AG08395 (cell line): ENCODE measurements around the gene KTN1.

Source experiments
- DNase-seq: peaks from one replicate; pipeline ENCODE4 v3.0.0; 2012; ENCODE audit warnings: mixed read lengths, low spot score

The KTN1 gene

DNA sequence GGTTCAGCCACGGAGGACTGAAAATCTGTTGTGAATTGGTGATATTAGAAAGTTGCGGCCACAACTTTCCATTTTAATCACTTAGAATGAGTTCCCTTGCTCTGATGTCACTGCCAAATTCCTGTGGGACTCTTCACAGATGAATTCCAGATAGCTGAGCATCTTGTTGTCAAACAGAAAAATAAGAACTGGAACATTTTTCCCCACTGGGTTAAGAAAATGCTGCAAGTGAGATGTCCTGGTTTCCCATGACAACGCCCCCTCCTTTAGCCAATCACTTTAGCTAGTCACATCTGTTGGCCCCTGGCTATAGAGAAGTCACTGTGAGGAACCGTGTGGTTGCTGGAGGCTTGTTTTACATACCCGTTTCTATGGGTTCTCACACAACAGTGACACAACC is 135.9 kb downstream of the KTN1 start:
- DNase-seq: peak; percentile 85

DNA sequence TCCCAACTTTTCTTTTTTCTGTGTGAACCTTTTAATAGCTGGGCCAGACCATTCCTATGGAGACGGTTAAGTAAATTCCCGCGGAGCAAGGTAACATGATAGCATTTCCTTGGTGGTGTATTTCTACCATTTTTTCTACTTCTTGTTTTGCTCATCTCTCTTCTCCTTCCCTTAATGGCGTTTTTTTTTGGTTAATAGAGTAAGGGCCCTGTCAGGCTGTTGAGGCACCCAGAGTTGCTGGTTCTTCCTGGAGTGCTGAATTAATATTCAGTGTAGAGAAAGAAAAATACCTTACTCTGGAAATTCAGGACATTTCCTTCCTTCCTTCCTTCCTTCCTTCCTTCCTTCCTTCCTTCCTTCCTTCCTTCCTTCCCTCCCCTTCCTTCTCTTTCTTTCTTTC is 137.6 kb downstream of the KTN1 start:
- no peak for DNase-seq

DNA sequence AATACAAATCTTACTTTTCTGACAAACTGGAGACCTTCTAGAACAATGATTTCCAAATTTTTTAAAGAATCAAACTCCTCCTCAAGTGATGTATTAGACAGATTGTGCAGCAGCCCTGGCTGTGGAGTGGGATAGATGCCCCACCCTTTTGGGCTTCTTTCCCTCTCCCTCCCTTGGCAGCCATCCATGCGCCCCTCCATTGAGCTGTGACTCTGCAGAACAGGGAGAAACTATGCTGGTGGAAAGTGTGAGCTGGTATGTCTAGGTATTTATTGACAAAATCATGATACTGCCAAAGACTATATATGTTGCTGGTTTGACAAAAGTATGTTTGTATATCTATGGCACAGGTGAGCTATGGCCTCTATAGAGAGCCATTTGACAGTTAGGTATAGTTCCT is 138.5 kb downstream of the KTN1 start:
- no peak for DNase-seq

DNA sequence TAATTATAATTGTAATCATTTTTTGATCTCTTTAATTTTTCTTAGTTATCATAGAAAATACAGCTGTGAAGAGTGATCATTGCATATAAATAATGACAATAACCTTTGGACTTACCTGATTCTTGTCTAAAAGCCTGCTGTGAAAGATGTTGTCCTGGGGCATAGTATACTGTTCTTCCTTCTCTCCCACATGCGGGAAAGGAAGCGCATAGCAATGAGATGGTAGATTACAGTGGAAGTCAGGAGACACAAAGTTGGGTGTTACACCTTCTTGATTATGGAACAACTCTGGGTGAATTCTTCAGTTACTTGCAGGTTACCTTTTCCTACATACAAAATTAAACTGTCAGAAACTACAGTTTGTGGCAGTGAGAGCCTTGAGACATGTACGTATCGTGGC is 140.8 kb downstream of the KTN1 start:
- no peak for DNase-seq

- DNase-seq: peak; percentile 67
Measured at GRCh38 chr14:55721353-55721752, 141.3 kb downstream of the KTN1 start.

- DNase-seq: no peak
Measured at GRCh38 chr14:55722054-55722453, 142.0 kb downstream of the KTN1 start.

DNA sequence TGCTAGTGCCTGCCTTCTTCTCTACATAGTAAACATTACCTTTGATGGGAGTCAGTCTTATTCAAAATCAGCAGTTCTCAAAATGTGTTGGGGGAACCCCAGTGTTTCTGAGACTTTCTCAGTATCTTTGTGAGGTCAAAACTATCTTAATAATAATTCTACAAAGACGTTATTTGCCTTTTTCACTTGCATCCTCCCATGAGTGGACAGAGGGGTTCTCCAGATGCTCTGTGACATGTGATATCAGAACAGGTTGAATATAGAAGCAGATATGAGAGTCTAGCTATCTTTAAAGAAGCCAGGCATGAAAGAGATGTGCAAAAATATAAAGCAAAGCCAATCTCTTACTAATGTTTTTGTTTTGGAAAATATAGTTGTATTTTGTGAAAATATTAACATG is 144.7 kb downstream of the KTN1 start:
- no peak for DNase-seq

DNA sequence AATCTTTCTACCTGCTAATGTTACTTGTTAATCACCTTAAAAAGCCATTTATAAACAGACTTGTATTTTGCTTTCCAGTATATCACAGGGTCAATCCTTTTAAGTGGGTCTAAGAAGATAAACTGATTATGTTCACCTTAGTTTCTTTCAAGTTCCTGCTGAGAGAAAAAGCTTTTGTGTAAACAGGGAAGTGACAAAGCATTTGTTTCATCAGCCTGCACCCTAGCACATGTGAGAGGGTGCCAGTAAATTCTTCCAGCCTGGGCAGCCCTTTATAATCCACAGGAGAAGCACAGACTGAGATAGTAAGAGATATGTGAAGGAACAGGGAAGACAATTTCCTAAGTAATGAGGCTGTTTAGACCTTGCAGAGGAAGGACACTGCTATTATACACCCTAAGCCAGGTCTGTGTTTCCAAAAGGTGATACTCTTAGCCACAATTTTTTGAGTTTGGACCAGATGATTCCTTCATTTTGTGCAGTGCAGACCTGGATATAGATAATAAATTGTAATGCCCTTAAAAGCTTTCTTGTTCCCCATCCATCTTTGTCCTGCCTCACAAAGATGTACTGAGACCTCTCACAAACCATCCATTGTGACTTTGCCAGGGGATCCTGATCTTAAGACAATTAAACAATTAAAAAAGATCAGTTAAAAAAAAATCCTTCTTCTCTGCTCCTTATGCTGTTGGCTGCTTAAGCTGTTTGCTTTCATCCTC is 150.7 kb downstream of the KTN1 start:
- no peak for DNase-seq

DNA sequence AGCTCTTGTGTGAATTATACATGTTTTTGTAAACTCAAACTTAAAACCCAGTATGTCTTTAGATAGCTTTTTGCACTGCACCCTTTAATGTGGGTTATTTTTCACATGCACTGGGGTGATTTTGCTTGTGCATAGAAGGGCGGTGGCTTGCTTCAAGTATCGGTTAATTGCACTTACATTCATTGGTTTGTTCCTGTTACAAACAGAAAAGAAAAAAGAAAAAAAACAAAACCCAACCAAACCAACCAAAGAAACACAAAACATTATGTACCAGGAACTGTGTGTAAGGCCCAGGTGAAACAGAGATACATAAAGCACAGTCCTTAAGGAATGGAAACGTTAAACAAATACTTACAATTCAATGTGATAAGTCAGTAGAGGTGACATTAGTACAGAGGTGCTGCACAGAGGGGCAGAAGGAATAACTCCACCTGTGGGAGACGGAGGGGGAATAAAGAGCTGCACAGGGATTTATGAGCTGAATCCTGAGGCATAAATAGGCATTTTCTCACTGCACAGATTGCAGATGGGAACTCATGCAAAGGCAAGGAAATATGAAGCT is 151.4 kb downstream of the KTN1 start:
- no peak for DNase-seq

GRCh38 chr14:55731881-55732498 is 152.0 kb downstream of the KTN1 start:
- no peak for DNase-seq

GRCh38 chr14:55733599-55733998 is 153.6 kb downstream of the KTN1 start:
- DNase-seq: no peak
